Activated CD4-positive, alpha-beta T cell treated with anti-CD3 and anti-CD28 coated beads, Interleukin-2, amount 50 U/mL, for 16 hours (primary cell): ENCODE results near the gene PURB.
"Not testable (repeated sequence)": the region's sequence is repeated elsewhere in the genome, so short reads cannot be mapped to it uniquely, and the experiment has no call there.

Experiments
- DNase-seq: peaks from one replicate; pipeline ENCODE4 v3.0.0-alpha.2; 2020

The PURB gene

GRCh38 chr7:44891372-44891771, 6.0 kb upstream of the PURB start:
- DNase-seq, result peak; percentile 38

- no peak for DNase-seq
Observed at GRCh38 chr7:44889086-44889781, 3.9 kb upstream of the PURB start.

GRCh38 chr7:44887293-44887692, 2.0 kb upstream of the PURB start:
- DNase-seq, result no peak

GRCh38 chr7:44884621-44885393, 523 bp downstream of the PURB start:
- DNase-seq, result peak; percentile 50

GRCh38 chr7:44883961-44884620, 1.2 kb downstream of the PURB start:
- no peak for DNase-seq

GRCh38 chr7:44882899-44883298, 2.4 kb downstream of the PURB start:
- no peak for DNase-seq

GRCh38 chr7:44881610-44882009, 3.7 kb downstream of the PURB start:
- peak; percentile 45 for DNase-seq

- no peak for DNase-seq
Observed at GRCh38 chr7:44881066-44881600, 4.2 kb downstream of the PURB start.

- DNase-seq, result no peak
Observed at GRCh38 chr7:44880317-44881018, 4.9 kb downstream of the PURB start.

- no peak for DNase-seq
Observed at GRCh38 chr7:44876393-44876792, 8.9 kb downstream of the PURB start.

- no peak for DNase-seq
Observed at GRCh38 chr7:44875241-44875640, 10.1 kb downstream of the PURB start.

GRCh38 chr7:44872787-44873186, 12.5 kb downstream of the PURB start:
- no peak for DNase-seq

GRCh38 chr7:44871918-44872317, 13.4 kb downstream of the PURB start:
- not testable (repeated sequence) for DNase-seq

- not testable (repeated sequence) for DNase-seq
Observed at GRCh38 chr7:44870780-44871179, 14.6 kb downstream of the PURB start.

GRCh38 chr7:44870336-44870735, 15.0 kb downstream of the PURB start:
- not testable (repeated sequence) for DNase-seq

GRCh38 chr7:44867073-44867995, 18.0 kb downstream of the PURB start:
- DNase-seq, result peak; percentile 48

GRCh38 chr7:44861949-44862348, 23.4 kb downstream of the PURB start:
- DNase-seq, result not testable (repeated sequence)

- no peak for DNase-seq
Observed at GRCh38 chr7:44858161-44858560, 27.2 kb downstream of the PURB start.

- DNase-seq, result no peak
Observed at GRCh38 chr7:44854644-44855364, 30.5 kb downstream of the PURB start.

GRCh38 chr7:44853391-44853790, 31.9 kb downstream of the PURB start:
- peak; percentile 68 for DNase-seq

- no peak for DNase-seq
Observed at GRCh38 chr7:44852590-44852989, 32.7 kb downstream of the PURB start.
